Hepatic stellate cell (primary cell): ENCODE measurements around the gene CIZ1.
A peak's percentile ranks its signal among the peaks of the same experiment; 100 is the strongest.
"Not testable (repeated sequence)": the region's sequence is repeated elsewhere in the genome, so short reads cannot be mapped to it uniquely, and the experiment has no call there.

Experiments used
- DNase-seq: peaks from one replicate; pipeline ENCODE4 v3.0.0; 2011; ENCODE audit warnings: low spot score

The CIZ1 gene

GRCh38 chr9:128190516-128191405 lies 611 bp downstream of the CIZ1 start:
- no peak for DNase-seq

GRCh38 chr9:128190013-128190412 lies 1.4 kb downstream of the CIZ1 start:
- DNase-seq = no peak

- no peak for DNase-seq
Observed at GRCh38 chr9:128188209-128188608, 3.2 kb downstream of the CIZ1 start.

- DNase-seq = no peak
Observed at GRCh38 chr9:128187361-128187760, 4.0 kb downstream of the CIZ1 start.

GRCh38 chr9:128185979-128186965 lies 5.1 kb downstream of the CIZ1 start:
- DNase-seq = no peak

GRCh38 chr9:128182893-128183588 lies 8.3 kb downstream of the CIZ1 start:
- DNase-seq = no peak

GRCh38 chr9:128181480-128181879 lies 9.9 kb downstream of the CIZ1 start:
- DNase-seq = not testable (repeated sequence)

GRCh38 chr9:128180447-128180846 lies 10.9 kb downstream of the CIZ1 start:
- DNase-seq = no peak

- no peak for DNase-seq
Observed at GRCh38 chr9:128180001-128180400, 11.4 kb downstream of the CIZ1 start.

GRCh38 chr9:128178806-128179431 lies 12.5 kb downstream of the CIZ1 start:
- no peak for DNase-seq

GRCh38 chr9:128175726-128176125 lies 15.6 kb downstream of the CIZ1 start:
- DNase-seq = no peak

GRCh38 chr9:128175102-128175563 lies 16.2 kb downstream of the CIZ1 start:
- peak; percentile 48 for DNase-seq

GRCh38 chr9:128174062-128174461 lies 17.3 kb downstream of the CIZ1 start:
- DNase-seq = no peak

- no peak for DNase-seq
Observed at GRCh38 chr9:128169925-128170324, 21.4 kb downstream of the CIZ1 start.

GRCh38 chr9:128169492-128169891 lies 21.9 kb downstream of the CIZ1 start:
- DNase-seq = no peak

- no peak for DNase-seq
Observed at GRCh38 chr9:128168731-128169308, 22.6 kb downstream of the CIZ1 start.

GRCh38 chr9:128167209-128167608 lies 24.2 kb downstream of the CIZ1 start:
- DNase-seq = no peak

GRCh38 chr9:128166169-128166568 lies 25.2 kb downstream of the CIZ1 start:
- DNase-seq = no peak

GRCh38 chr9:128164307-128164885 lies 27.0 kb downstream of the CIZ1 start:
- DNase-seq = no peak

GRCh38 chr9:128163523-128164306 lies 27.7 kb downstream of the CIZ1 start:
- DNase-seq = no peak
